ENCODE results near the gene ATF6. TPM values are rescaled to one million over a fixed set of nuclear protein-coding genes. Genes with fewer than 3 reads are reported as not detected.

ATF6 gene
- total and polyA plus RNA-seq, 2 of the 8 experiments (the other 6 are each of a cell fraction or from before 2014, with no cell fraction given) = 4.6 to 10.0 TPM

DNA sequence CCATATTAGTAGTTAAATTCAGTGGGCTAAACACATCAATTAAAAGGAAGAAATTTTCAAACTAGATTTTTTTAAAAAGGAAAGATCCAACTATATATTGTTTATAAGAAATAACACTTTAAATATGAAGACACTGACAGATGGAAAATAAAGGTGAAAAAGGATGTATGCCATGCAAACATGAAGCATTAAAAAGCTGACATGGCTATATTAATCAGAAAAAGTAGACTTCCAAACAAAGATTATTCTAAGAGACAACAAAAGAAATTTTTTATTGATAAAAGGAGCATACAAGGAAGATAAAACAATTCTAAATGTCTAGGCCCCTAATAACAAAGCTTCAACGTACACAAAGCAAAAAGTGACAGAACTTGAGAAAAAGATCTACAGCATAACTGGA is 92.2 kb downstream of the ATF6 start (continued):
- TF ChIP-seq CHD1 (IDR thresholded peaks at IDR 0.05; ENCODE audit: low read depth, low read length) = no peak
- no peak for TF ChIP-seq MAFK (IDR thresholded peaks at IDR 0.05; ENCODE audit: low read depth, low read length)

All from H1 (cell line).